Naive thymus-derived CD8-positive, alpha-beta T cell (primary cell): ENCODE data around the gene LRCOL1. TPM values are rescaled to one million over a fixed set of nuclear protein-coding genes. Genes with fewer than 3 reads are reported as not detected.

Experiments used
- ATAC-seq, 2 donors: fragments of 150-1000 bp; cut with Tn5 transposase in 1 of 2; sonication (Bioruptor Pico), chemical (Tn5 transposase) in 1 of 2; 1 replicate in 1 of 2; 2 replicates in 1 of 2; pipeline ENCODE4 v1.10.0; 2021; ENCODE audit warnings: mild to moderate bottlenecking in 2 of 2, moderate library complexity in 2 of 2
- POLR2A ChIA-PET: fragments of 350-600 bp; sonication (Branson Sonifier 250); formaldehyde crosslinking; loops from one replicate; lab custom pipeline; 2021; ENCODE audit warnings: antibody characterized with exemption; lab: Charles Lee
- DNase-seq, 10 donors: peaks; one replicate each; pipeline versions ENCODE4 v3.0.0 to v3.0.0-alpha.2; 2020 to 2022
- H3K27ac Mint-ChIP-seq, 10 donors: one replicate each; pipeline ENCODE4 v1.8.0; 2020 to 2022; ENCODE audit warnings: mild to moderate bottlenecking in 10 of 10, mixed read lengths in 10 of 10, moderate library complexity in 4 of 10, inconsistent platforms in 1 of 10
- H3K27me3 Mint-ChIP-seq, 5 donors: one replicate each; pipeline ENCODE4 v1.8.0; 2021 to 2022; ENCODE audit warnings: mixed read lengths in 5 of 5
- H3K36me3 Mint-ChIP-seq, 3 donors: one replicate each; pipeline ENCODE4 v1.8.0; 2020 to 2022; ENCODE audit warnings: mixed read lengths in 3 of 3, mild to moderate bottlenecking in 2 of 3, inconsistent platforms in 1 of 3
- H3K4me1 Mint-ChIP-seq, 4 donors: one replicate each; pipeline ENCODE4 v1.8.0; 2021 to 2022; ENCODE audit warnings: mixed read lengths in 4 of 4
- H3K4me3 Mint-ChIP-seq, 10 donors: one replicate each; pipeline ENCODE4 v1.8.0; 2020 to 2022; ENCODE audit warnings: mild to moderate bottlenecking in 10 of 10, mixed read lengths in 10 of 10, moderate library complexity in 6 of 10, inconsistent platforms in 1 of 10
- H3K9me3 Mint-ChIP-seq, 9 donors: one replicate each; pipeline ENCODE4 v1.8.0; 2020 to 2022; ENCODE audit warnings: mixed read lengths in 9 of 9, mild to moderate bottlenecking in 3 of 9, inconsistent platforms in 1 of 9, moderate library complexity in 1 of 9
- polyA plus RNA-seq, 3 donors: library from polyadenylated mRNA; unstranded; fragments of 300-500 nt; fragmentation: Illumina TruSeq; gene quantifications; one replicate each; pipeline ENCODE4 v1.2.3, GENCODE V29; 2021
- total RNA-seq, 8 experiments: library from RNA in 2 of 8; stranded (reverse) in 2 of 8; gene quantifications; one replicate each; pipeline ENCODE4 v1.2.3 and lab custom pipeline; 2021 to 2026

Gene LRCOL1
- total and polyA plus RNA-seq, 5 experiments from 2014 or later, result not detected

- ATAC-seq (no peak), DNase-seq (no peak)
- peaks cover 0 to 18% (median 2%) of the 10 kb centered on the region in 9 donors for H3K9me3 Mint-ChIP-seq
- H3K4me1 Mint-ChIP-seq, result peaks cover 12 to 21% (median 14%) of the 10 kb centered on the region in 4 donors
- peaks cover 19 to 56% (median 40%) of the 10 kb centered on the region in 5 donors for H3K27me3 Mint-ChIP-seq
- H3K27ac Mint-ChIP-seq, result no peak overlapping the region
- no peak overlapping the region for H3K4me3 Mint-ChIP-seq
- peaks cover 1 to 8% (median 5%) of the 10 kb centered on the region in 3 donors for H3K36me3 Mint-ChIP-seq
- POLR2A ChIA-PET, result no interaction called here
These were observed 3.6 kb upstream of the LRCOL1 start for GRCh38 chr12:132614029-132614428.

GRCh38 chr12:132611620-132612019 lies 1.2 kb upstream of the LRCOL1 start:
- Mint-ChIP-seq H3K27me3 (peaks cover 17 to 64% (median 34%) of the 10 kb centered on the region in 5 donors), H3K4me1 (peaks cover 5 to 17% (median 13%) of the 10 kb centered on the region in 4 donors), H3K27ac (no peak overlapping the region), H3K9me3 (peaks cover 0 to 9% (median 0%) of the 10 kb centered on the region in 9 donors), H3K36me3 (peaks cover 0 to 2% (median 0%) of the 10 kb centered on the region in 3 donors), H3K4me3 (peak overlapping the region in 1 of 10 donors; percentile 57)
- POLR2A ChIA-PET, result no interaction called here
- DNase-seq (no peak), ATAC-seq (no peak)

- Mint-ChIP-seq H3K4me1 (peaks cover 5 to 17% (median 13%) of the 10 kb centered on the region in 4 donors), H3K36me3 (peaks cover 0 to 2% (median 0%) of the 10 kb centered on the region in 3 donors), H3K4me3 (peak overlapping the region in 4 of 10 donors; percentile 34 to 81 (median 62)), H3K27ac (peak overlapping the region in 2 of 10 donors; percentile 59 to 85), H3K27me3 (peaks cover 22 to 69% (median 38%) of the 10 kb centered on the region in 5 donors), H3K9me3 (peaks cover 0 to 6% (median 0%) of the 10 kb centered on the region in 9 donors)
- POLR2A ChIA-PET, result no interaction called here
- ATAC-seq (no peak), DNase-seq (no peak)
These were observed 652 bp upstream of the LRCOL1 start for GRCh38 chr12:132610866-132611602.

- peak overlapping the region in 1 of 10 donors; percentile 72 for H3K27ac Mint-ChIP-seq
- POLR2A ChIA-PET, result no interaction called here
- no peak overlapping the region for H3K4me3 Mint-ChIP-seq
- H3K9me3 Mint-ChIP-seq, result peaks cover 0 to 2% (median 0%) of the 10 kb centered on the region in 9 donors
- H3K36me3 Mint-ChIP-seq, result peaks cover 0 to 2% (median 0%) of the 10 kb centered on the region in 3 donors
- peaks cover 21 to 65% (median 33%) of the 10 kb centered on the region in 5 donors for H3K27me3 Mint-ChIP-seq
- peaks cover 0 to 8% (median 6%) of the 10 kb centered on the region in 4 donors for H3K4me1 Mint-ChIP-seq
- DNase-seq, result no peak
- no peak for ATAC-seq
These were observed 1.9 kb downstream of the LRCOL1 start for GRCh38 chr12:132608231-132609171.

- DNase-seq (no peak), ATAC-seq (no peak)
- Mint-ChIP-seq H3K27ac (no peak overlapping the region), H3K27me3 (peaks cover 26 to 81% (median 41%) of the 10 kb centered on the region in 5 donors), H3K4me1 (peaks cover 0 to 11% (median 7%) of the 10 kb centered on the region in 4 donors), H3K9me3 (peaks cover 0 to 2% (median 0%) of the 10 kb centered on the region in 9 donors), H3K36me3 (peaks cover 0 to 2% (median 0%) of the 10 kb centered on the region in 3 donors), H3K4me3 (no peak overlapping the region)
- POLR2A ChIA-PET, result no interaction called here
These were observed 3.5 kb downstream of the LRCOL1 start for GRCh38 chr12:132606927-132607326.

GRCh38 chr12:132606466-132606865 lies 3.9 kb downstream of the LRCOL1 start:
- Mint-ChIP-seq H3K4me3 (no peak overlapping the region), H3K27ac (peak overlapping the region in 1 of 10 donors; percentile 49), H3K27me3 (peaks cover 26 to 81% (median 41%) of the 10 kb centered on the region in 5 donors), H3K4me1 (peaks cover 0 to 14% (median 7%) of the 10 kb centered on the region in 4 donors), H3K36me3 (peaks cover 0 to 2% (median 0%) of the 10 kb centered on the region in 3 donors), H3K9me3 (peaks cover 0 to 2% (median 0%) of the 10 kb centered on the region in 9 donors)
- no peak for ATAC-seq
- DNase-seq, result no peak
- POLR2A ChIA-PET, result no interaction called here

- peaks cover 3 to 17% (median 11%) of the 10 kb centered on the region in 4 donors for H3K4me1 Mint-ChIP-seq
- no peaks in the 10 kb centered on the region for H3K36me3 Mint-ChIP-seq
These were observed 4.5 kb downstream of the LRCOL1 start for GRCh38 chr12:132605892-132606291.

GRCh38 chr12:132604668-132605441 lies 5.5 kb downstream of the LRCOL1 start:
- POLR2A ChIA-PET, result no interaction called here
- Mint-ChIP-seq H3K4me3 (no peak overlapping the region), H3K27me3 (peaks cover 26 to 64% (median 28%) of the 10 kb centered on the region in 5 donors), H3K4me1 (peaks cover 5 to 20% (median 15%) of the 10 kb centered on the region in 4 donors), H3K27ac (peak overlapping the region in 1 of 10 donors; percentile 44), H3K36me3 (no peaks in the 10 kb centered on the region), H3K9me3 (no peaks in the 10 kb centered on the region)
- ATAC-seq (no peak), DNase-seq (no peak)

More at GRCh38 chr12:132605892-132606291, 4.5 kb downstream of the LRCOL1 start:
- POLR2A ChIA-PET, result no interaction called here
- DNase-seq, result no peak
- Mint-ChIP-seq H3K27me3 (peaks cover 28 to 75% (median 37%) of the 10 kb centered on the region in 5 donors), H3K4me3 (no peak overlapping the region), H3K27ac (no peak overlapping the region), H3K9me3 (peaks cover 0 to 2% (median 0%) of the 10 kb centered on the region in 9 donors)
- no peak for ATAC-seq

GRCh38 chr12:132604151-132604618 lies 6.2 kb downstream of the LRCOL1 start:
- Mint-ChIP-seq H3K27ac (no peak overlapping the region), H3K4me1 (peaks cover 11 to 24% (median 18%) of the 10 kb centered on the region in 4 donors), H3K27me3 (peaks cover 25 to 60% (median 28%) of the 10 kb centered on the region in 5 donors), H3K36me3 (no peaks in the 10 kb centered on the region), H3K4me3 (no peak overlapping the region), H3K9me3 (no peaks in the 10 kb centered on the region)
- DNase-seq (no peak), ATAC-seq (no peak)
- POLR2A ChIA-PET, result no interaction called here

- DNase-seq, result no peak
- Mint-ChIP-seq H3K36me3 (no peaks in the 10 kb centered on the region), H3K4me3 (peak overlapping the region in 2 of 10 donors; percentile 33 to 54), H3K4me1 (peaks cover 15 to 30% (median 23%) of the 10 kb centered on the region in 4 donors), H3K27ac (peak overlapping the region in 2 of 10 donors; percentile 33 to 66), H3K27me3 (peaks cover 25 to 54% (median 26%) of the 10 kb centered on the region in 5 donors), H3K9me3 (no peaks in the 10 kb centered on the region)
- POLR2A ChIA-PET, result no interaction called here
- ATAC-seq, result no peak
These were observed 6.9 kb downstream of the LRCOL1 start for GRCh38 chr12:132603240-132604150.
